NCI-H2227 treated with DMSO at 0.1 percent for 48 hours (cell line): ENCODE results near the gene LOXL3.
A peak's percentile ranks its signal among the peaks of the same experiment; 100 is the strongest.
"Not testable (repeated sequence)": the region's sequence is repeated elsewhere in the genome, so short reads cannot be mapped to it uniquely, and the experiment has no call there.

Source experiments
- DNase-seq: peaks from one replicate; lab custom pipeline; 2025; lab: John Stamatoyannopoulos, UW

LOXL3 gene

GRCh38 chr2:74573747-74574562 is 20.2 kb upstream of the LOXL3 start:
- no peak for DNase-seq

- no peak for DNase-seq
Measured at GRCh38 chr2:74572178-74572925, 18.6 kb upstream of the LOXL3 start.

- DNase-seq: no peak
Measured at GRCh38 chr2:74571058-74571457, 17.3 kb upstream of the LOXL3 start.

DNA sequence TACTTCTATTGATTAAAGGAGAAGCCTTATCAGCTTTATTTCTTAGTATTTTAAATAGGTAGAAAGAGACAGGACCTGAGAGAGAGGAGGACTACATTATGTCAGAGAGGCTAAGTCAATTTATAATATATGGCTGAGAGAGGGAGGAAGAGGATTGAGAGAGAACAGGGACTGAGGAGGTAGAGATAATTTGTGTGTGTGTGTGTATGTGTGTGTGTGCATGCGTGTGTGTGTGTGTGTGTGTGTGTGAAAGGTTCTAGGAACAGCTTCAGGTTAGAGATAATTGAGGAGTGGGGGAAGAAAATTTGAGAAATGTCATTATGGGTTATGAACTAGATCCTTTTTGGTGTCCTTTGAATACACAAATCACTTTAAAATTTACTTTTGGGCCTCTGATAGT is 15.9 kb upstream of the LOXL3 start:
- no peak for DNase-seq

- no peak for DNase-seq
Measured at GRCh38 chr2:74567881-74568280, 14.1 kb upstream of the LOXL3 start.

- no peak for DNase-seq
Measured at GRCh38 chr2:74566754-74567085, 13.0 kb upstream of the LOXL3 start.

- DNase-seq: no peak
Measured at GRCh38 chr2:74566076-74566753, 12.5 kb upstream of the LOXL3 start.

DNA sequence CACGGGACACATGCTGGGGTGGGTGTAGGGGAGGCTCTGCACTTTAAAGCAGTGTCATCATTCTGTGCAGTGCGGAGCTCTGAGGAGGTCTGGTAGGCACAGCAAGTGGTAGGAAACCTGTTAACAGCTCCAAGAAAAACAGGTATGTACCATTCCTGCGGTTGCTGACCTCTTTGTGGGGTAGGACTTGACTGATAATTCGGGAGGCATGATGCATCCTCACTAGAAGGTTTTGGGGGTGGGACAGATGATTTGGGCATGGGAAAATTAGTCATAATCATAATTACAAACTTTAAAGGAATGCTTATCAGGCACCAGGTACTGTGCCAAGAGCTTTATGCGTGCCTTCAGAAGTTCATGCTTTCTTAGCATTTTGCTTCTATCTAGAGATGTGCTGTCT is 10.5 kb upstream of the LOXL3 start:
- DNase-seq: no peak

GRCh38 chr2:74562126-74562775 is 8.5 kb upstream of the LOXL3 start:
- DNase-seq: no peak

DNA sequence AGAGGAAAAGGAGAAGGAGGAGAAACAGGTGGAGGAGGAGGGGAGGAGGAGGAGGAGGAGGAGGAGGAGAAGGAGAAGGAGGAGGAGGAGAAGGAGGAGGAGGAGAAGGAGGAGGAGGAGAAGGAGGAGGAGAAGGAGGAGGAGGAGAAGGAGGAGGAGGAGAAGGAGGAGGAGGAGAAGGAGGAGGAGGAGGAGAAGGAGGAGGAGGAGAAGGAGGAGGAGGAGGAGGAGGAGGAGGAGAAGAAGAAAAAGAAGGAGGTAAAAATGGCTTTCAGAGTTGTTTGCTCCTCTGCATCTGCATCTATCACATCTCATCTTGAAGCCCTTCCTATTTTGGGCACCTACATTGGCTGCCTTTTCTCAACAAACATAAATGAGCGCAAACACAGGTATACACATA is 7.3 kb upstream of the LOXL3 start:
- DNase-seq: not testable (repeated sequence)

DNA sequence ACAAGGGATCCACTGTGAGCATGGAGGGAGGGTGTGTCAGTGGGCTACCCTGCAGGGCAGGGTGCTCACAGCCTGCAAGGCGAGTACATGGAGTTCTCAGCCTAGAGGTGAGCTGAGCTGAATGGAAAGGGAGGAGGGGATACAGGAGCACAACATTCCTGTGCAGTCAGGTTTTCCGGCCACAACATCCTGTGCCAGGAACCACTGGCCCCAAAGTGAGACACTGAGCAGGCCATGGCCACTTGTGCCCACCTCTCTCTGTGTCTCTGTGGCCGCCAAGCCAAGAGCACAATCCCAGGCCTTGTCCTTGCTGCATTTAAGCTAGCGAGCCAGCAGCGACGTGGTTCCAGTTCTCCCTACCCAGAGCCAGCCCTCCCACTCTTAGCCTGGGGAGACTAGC is 6.8 kb upstream of the LOXL3 start:
- DNase-seq: no peak

- DNase-seq: no peak
Measured at GRCh38 chr2:74559912-74560311, 6.2 kb upstream of the LOXL3 start.

DNA sequence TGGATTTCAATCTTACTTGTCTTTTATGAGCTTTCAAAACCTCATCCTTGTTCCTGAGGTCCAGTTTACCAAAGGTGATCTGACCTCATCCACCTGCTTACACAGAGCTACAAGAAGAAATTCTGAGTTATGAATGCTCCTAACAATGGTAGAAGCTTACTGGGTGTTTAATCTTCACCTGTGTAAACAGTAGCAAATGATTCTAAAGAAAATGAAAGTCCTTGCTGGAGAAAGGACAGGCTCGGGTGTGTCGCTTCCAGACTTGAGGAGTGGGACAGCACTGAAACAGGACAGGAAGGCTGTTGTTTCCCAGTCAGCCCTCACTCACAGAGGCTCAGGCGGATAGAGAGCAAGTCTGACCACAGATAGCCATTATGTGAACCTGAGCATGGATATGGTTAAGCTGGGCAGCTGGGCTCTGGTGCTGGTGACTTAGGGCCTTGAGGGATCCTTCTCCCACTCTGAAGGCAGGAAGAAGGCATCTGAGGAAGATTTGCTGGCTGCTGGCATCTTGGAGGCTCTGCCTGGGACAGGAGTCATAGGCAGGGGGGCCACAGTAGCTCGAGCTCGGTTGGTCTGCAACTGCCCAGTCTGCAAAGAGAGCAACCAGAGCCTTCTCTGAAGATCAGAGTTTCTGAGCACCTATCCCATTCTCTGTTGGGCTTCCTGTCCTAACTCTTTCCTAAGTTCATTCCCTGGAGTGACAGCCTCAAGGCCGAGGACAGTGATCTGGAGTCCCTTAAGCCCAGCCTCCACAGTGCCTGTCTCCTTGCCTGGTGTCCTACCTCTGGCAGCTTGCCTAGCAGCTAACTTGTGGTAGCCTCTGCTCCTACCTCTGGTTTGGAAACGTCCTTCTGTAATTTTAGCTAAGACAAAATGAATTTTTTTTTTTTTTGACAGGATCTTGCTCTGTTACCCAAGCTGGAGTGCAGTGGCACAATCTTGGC is 4.8 kb upstream of the LOXL3 start:
- no peak for DNase-seq

GRCh38 chr2:74556831-74557370 is 3.2 kb upstream of the LOXL3 start:
- DNase-seq: no peak

GRCh38 chr2:74556159-74556558 is 2.4 kb upstream of the LOXL3 start:
- DNase-seq: no peak

DNA sequence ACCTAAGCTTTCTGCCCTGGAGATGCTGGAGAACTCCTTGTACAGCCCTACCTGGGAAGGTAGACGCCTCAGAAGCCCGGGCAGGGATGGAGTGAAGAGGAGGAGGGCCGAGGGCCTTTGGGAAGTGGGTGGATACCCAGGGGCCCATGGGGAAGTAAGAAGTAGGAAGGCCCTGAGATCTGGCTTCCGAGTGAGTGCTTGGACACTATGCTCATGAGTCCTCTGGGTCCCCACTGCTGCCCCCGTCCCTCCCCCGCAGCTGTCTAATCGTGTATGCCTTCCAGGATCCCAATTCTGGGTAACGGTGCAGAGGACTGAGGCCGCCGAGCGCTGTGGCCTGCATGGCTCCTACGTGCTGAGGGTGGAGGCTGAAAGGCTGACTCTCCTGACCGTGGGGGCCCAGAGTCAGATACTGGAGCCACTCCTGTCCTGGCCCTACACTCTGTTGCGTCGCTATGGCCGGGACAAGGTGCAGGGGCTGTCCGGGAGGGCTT is 1.9 kb upstream of the LOXL3 start:
- DNase-seq: no peak

DNA sequence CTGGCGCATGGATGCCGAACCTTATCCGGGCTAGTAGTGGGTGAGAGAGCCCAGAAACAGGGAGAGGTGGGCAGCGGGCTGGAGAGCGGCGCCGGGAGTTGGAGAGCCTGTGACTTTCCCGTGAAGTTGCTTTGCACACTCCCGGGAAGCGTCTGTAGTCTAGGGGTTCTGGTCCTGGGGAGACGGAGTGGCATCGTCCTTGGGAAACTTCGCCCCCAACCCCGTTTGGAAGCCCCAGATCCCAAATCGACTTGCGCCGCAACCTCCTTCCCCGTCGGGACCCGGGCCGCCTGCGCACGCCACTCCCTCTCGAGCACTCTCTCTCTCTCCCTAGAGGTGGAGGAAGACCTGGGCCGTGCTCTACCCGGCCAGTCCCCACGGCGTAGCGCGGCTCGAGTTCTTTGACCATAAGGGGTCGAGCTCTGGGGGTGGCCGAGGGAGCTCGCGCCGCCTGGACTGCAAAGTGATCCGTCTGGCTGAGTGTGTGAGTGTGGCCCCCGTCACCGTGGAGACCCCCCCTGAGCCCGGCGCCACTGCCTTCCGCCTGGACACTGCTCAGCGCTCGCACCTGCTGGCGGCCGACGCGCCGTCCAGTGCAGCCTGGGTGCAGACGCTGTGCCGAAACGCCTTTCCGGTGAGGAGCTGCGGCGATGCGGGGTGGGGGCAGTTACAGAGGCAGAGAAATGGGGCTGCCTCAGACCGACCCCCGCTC is 1.2 kb upstream of the LOXL3 start:
- DNase-seq: peak; percentile 47

DNA sequence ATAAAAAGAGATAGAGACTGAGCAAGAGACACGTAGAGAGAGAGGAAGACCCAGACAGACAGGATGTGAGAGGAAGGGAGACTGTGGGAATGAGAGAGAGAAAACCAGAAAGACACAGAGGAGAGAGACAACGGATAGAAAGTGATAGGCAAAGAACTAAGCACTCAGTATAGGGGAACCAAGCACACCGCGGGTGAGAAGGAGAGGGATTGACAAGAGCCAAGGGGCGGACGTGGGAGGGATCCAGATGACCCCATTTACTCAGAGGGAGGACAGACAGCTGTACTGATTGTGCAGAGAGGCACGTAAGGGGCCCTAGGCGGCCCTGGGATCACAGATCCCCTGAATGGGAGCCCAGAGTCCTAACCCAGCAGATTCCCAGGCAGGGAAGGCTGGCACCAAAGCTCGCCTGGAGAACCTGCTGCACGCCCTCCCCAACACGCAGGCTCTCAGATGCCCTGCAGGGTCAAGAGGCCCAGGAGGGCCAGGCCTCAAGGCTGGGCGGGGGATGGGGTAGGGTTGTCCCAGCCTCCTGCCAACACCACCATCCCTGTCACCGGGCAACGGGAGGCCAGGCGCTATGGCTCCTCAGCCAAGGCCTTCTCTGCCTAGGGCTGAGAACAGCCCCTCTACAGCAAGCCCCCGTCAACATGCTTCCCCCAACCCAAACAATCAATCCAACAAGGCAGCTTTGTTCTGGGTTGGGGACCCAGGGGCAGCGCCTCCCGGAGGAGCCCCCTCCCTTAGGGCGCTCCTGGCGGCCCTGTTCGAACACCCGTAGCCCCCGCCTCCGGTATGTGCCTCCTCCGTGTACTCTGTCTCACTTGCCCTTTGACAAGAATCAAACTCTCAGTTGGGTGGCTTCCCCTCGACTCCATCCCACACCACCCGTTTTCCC is 579 bp downstream of the LOXL3 start:
- no peak for DNase-seq
